ENCODE measurements around the gene XRCC4.
"Not testable (repeated sequence)": the region's sequence is repeated elsewhere in the genome, so short reads cannot be mapped to it uniquely, and the experiment has no call there.

XRCC4 gene

DNA sequence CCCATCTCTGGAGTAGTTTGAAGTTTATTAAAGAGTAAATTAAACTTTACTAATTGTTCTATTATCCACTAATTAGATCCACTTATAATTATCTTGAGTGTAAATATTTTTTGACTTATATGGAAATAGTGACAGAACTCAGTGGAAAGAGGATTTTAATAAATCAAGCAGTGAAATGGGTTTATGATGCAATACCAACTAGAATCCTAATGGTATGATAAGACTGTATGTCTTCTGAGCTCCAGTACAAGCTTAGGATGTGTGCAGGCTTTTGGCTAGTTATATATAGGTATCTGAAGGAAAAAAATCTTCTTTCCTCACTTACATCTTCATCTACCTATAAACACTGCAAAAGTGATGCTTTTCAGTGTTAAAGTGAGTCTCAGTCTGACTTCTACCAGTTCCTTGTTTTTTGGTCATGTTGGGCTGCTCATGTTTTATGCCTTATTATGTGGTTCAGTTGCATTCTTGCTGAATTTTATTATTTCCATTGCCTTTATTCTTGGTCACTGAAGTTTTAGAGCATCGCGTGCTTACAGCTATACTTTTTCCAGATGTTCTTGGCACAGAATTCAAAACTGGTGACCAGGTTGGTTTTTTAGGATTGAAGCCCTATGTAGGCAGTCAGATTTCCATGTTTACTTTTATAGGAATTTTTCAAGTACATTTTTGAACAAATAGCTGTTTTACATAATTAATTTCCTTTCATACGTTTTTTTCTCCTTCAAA, 30.5 kb downstream of the XRCC4 start:
- in situ Hi-C loops (cut with MboI; ENCODE audit: low sequenced_read_pairs): no loop called here

GRCh38 chr5:83109380-83109779, 32.0 kb downstream of the XRCC4 start:
- in situ Hi-C loops (cut with MboI; ENCODE audit: low sequenced_read_pairs): no loop called here

- in situ Hi-C loops (cut with MboI; ENCODE audit: low sequenced_read_pairs): no loop called here
Measured at GRCh38 chr5:83115816-83116215, 38.5 kb downstream of the XRCC4 start.

DNA sequence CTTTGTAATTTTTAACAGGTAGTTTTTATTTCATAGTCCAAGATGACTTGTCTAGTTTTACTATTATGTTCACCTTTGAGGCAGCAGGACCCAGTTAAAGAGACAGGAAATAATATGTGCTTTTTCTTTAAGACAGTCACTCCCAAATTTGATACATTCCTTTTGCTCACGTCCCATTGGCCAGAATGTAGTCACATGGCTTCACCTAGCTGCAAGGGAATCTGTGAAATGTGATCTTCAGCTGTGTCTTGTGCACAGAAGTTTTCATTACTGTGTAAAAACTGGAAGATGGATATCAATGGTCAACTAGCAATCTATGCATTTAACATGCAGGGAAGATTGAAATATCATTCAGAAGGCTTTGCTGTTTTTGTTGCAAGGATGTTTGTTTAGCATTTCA, 41.1 kb downstream of the XRCC4 start:
- in situ Hi-C loops (cut with MboI; ENCODE audit: low sequenced_read_pairs): no loop called here

DNA sequence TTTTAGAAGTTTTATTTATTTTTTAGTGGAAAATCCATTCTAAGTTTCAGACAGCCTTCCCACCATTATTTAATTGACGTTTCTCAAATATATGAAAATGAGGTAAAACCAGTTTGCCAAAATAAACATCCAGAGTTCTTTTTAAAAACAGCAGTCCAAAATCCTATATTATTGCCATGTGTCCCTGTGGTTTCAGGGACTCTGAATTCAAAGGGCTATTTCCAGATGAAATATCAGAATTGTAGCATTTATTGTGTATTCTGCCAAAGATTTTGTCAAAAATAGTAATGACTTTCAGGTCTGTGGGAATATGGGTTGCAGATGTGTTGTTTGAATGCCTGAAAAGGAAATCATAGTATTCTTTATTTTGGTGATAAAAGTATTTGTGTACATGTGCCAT, 41.6 kb downstream of the XRCC4 start:
- in situ Hi-C loops (cut with MboI; ENCODE audit: low sequenced_read_pairs): no loop called here

- in situ Hi-C loops (cut with MboI; ENCODE audit: low sequenced_read_pairs): no loop called here
Measured at GRCh38 chr5:83124593-83124992, 47.2 kb downstream of the XRCC4 start.

GRCh38 chr5:83125560-83125959, 48.2 kb downstream of the XRCC4 start:
- in situ Hi-C loops (cut with MboI; ENCODE audit: low sequenced_read_pairs): no loop called here

DNA sequence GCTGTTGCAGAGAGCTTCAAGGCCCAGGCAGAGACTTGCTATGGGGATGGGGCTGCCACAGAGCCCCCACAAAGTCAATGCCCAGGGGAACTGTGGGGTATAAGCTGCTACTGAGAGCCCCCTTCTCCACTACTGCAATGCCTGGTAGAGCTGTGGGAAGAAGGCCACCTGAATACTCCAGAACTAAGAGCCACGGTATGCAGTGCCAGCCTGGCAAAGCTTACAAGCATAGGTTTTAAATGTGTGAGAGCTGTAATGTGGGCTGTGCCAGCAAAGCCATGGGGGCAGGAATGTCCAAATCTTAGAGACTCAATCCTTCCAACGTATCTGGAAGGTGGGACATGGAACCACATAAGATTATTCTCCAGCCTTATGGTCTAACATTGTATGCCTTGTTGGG, 49.2 kb downstream of the XRCC4 start:
- in situ Hi-C loops (cut with MboI; ENCODE audit: low sequenced_read_pairs): no loop called here

DNA sequence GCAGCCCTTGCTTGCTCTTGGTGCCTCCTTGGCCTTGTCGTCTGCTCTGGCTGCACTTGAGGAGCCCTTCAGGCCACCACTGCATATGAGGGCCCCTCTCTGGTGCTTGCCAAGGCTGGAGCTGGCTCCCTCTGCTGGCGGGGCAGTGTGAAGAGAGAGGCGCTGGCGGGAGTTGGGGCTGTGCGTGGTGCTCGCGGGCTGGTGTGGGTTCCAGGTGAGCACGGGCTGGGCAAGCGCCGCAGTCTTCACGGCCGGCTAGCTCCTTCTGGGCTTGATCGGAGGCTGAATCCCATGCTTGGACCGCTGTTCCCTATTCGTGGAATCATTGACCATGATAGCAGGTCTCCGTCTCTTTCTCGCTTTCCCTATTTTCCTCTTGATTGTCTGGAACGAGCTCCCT, 56.5 kb downstream of the XRCC4 start:
- in situ Hi-C loops (cut with MboI; ENCODE audit: low sequenced_read_pairs): no loop called here

GRCh38 chr5:83142526-83142925, 65.2 kb downstream of the XRCC4 start:
- in situ Hi-C loops (cut with MboI; ENCODE audit: low sequenced_read_pairs): no loop called here

GRCh38 chr5:83145241-83145640, 67.9 kb downstream of the XRCC4 start:
- in situ Hi-C loops (cut with MboI; ENCODE audit: low sequenced_read_pairs): no loop called here

DNA sequence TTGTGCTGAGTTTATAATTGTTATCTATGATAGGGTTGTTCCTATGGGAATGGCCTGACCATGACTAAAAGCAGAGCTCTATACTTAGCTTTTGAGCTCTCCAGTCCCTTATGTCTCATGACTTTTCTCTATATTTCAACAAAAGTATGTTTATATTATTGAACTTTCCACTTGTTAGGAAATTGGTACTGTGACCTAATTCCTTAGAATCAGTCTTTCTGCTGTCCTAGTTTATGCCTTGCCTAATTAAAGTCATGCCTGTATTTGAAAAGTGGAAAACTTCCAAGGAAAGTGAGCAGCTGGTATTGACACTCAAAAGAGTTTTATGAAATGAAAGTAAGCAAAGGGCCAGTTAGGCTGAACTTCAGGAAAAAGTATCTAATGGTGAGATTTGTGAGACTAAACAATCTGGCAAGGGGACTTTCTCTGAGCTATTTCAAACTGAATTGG, 68.6 kb downstream of the XRCC4 start:
- in situ Hi-C loops (cut with MboI; ENCODE audit: low sequenced_read_pairs): no loop called here

GRCh38 chr5:83146441-83146840, 69.1 kb downstream of the XRCC4 start:
- in situ Hi-C loops (cut with MboI; ENCODE audit: low sequenced_read_pairs): no loop called here

- in situ Hi-C loops (cut with MboI; ENCODE audit: low sequenced_read_pairs): no loop called here
Measured at GRCh38 chr5:83147593-83147992, 70.2 kb downstream of the XRCC4 start.

- in situ Hi-C loops (cut with MboI; ENCODE audit: low sequenced_read_pairs): no loop called here
Measured at GRCh38 chr5:83148370-83148769, 71.0 kb downstream of the XRCC4 start.

DNA sequence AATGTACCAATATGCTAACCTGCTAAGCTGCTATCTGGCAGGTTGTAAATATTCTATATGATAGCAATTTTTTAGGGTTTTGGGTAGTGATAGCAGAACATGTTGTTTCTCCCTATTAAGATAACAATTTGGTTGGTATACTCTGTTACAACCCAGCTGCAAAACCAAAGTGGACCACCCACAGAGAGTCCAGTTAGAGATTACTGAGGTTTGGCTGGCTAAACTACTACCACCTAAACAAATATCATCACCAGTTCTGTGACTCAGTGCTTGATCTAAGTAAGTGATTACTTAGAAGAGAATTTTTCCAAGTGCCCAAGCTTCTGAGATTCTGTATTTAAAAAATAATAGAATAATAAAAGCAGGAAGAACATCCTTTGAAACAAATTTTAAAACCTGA, 72.3 kb downstream of the XRCC4 start:
- in situ Hi-C loops (cut with MboI; ENCODE audit: low sequenced_read_pairs): no loop called here

GRCh38 chr5:83151821-83152220, 74.5 kb downstream of the XRCC4 start:
- in situ Hi-C loops (cut with MboI; ENCODE audit: low sequenced_read_pairs): no loop called here

- in situ Hi-C loops (cut with MboI; ENCODE audit: low sequenced_read_pairs): not testable (repeated sequence)
Measured at GRCh38 chr5:83152996-83153395, 75.6 kb downstream of the XRCC4 start.

DNA sequence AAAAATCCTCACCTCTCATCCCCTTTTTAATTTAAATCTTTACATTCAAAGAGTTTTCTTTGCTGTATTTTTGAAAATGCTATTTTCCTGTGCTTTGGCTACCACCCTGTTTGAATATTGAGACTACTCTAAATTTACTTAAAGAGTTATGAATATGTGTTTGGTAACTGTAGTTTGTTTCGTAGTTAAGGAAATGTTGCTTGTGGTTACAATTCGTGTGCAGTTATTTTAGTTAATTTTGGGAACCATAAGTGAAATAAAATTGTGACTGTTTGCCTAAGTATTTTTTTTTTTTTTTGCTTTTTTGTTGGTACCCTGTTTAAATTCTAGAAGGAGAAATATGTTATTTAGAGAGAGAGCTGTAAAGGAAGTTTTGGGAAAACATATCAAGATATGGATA, 78.7 kb downstream of the XRCC4 start:
- in situ Hi-C loops (cut with MboI; ENCODE audit: low sequenced_read_pairs): no loop called here

GRCh38 chr5:83157163-83157562, 79.8 kb downstream of the XRCC4 start:
- in situ Hi-C loops (cut with MboI; ENCODE audit: low sequenced_read_pairs): no loop called here

DNA sequence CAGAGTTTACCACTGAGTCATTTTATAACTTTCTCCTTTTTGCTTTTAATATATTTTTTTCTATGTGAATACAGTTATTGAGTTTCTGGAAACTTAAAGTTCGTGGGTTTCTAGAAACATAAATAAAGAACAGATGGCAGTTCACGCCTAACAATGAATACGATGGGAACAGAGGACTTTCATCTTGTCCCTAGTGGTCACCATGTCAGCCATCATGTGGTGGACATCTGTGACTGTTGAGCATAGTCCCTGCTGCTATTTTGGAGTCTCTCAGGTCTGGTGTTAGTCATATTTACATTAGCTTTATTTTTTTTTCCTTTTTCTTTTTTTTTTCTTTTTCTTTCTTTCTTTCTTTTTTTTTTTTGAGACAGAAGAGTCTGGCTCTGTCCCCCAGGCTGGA, 85.3 kb downstream of the XRCC4 start:
- in situ Hi-C loops (cut with MboI; ENCODE audit: low sequenced_read_pairs): no loop called here

- in situ Hi-C loops (cut with MboI; ENCODE audit: low sequenced_read_pairs): no loop called here
Measured at GRCh38 chr5:83167538-83167937, 90.2 kb downstream of the XRCC4 start.
